ENCODE results near the gene NRTN. TPM values are rescaled to one million over a fixed set of nuclear protein-coding genes. Genes with fewer than 3 reads are reported as not detected.
A peak's percentile ranks its signal among the peaks of the same experiment; 100 is the strongest.
"Not testable (repeated sequence)": the region's sequence is repeated elsewhere in the genome, so short reads cannot be mapped to it uniquely, and the experiment has no call there.

NRTN gene
- total RNA-seq, 1 experiment from 2014 or later: 17.6 TPM

DNA sequence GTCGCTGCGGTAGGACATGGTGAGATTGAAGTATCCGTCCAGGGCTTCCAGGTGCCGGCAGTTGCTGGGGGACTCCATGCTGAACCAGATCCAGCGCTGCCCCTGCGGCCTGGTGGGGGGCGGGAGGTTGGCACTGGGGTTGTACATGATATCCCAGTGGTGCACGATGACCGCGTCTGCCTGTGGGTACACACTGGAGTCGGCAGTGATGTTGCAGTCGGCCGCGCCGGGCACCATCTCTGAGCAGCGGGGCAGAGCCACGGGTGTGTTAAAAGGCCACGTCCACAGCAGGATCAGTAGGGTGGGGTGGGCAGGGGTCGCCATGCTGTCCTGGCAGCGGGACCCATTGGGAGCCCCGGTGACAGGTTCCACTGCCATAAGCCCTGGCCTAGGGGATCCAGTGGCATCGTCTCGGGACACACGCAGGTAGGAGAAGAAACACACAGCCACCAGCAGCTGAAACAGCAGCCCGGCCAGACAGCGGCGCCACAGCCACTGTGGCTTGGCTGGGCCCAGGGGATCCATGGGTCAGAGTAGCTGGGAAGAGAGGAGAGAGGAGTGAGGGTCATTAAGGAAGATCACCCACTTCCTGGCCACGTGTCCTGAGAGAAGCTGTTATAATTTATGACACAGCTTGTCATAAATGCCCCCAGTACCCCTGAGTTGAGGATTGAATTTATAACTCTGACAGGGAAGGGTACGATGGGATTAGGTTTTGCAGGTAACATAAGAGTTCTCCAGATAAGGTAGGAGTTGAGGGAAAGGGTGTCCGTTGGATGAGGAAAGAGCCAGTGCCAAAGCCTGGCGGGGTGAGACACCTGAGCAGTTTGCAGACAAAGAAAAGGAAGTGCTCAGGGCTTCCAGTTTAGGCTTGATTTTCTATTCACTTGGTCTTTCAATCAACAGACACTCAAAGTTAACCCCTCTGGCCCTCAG is 62.6 kb downstream of the NRTN start:
- no peak overlapping the region for H3K4me3 ChIP-seq
- H3K9me3 ChIP-seq (replicated peaks): no peaks in the 10 kb centered on the region
- peaks cover 10% of the 10 kb centered on the region; the same call in 1 of the 2 replicates for H3K4me1 ChIP-seq (replicated peaks)
- DNase-seq (ENCODE audit: low read depth in 1 of 2, low spot score in 2 of 2): no peak
- H3K27me3 ChIP-seq (replicated peaks): no peaks in the 10 kb centered on the region
- H3K36me3 ChIP-seq: no peaks in the 10 kb centered on the region
- H3K27ac ChIP-seq: no peak overlapping the region

DNA sequence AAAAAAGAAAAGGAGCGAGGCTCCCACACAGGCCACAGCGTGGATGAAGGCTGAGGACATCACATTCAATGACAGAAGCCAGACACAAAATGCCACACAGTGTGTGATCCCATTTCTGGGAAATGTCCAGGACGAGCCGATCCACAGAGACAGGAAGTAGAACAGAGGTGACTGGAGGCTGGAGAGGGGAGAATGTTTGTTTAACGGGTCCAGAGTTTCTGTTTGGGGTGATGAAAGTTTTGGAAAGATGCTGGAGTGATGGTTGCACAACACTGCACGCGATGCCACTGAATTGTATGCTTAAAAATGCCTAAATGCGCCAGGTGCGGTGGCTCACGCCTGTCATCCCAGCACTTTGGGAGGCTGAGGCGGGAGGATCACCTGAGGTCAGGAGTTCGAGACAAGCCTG is 66.1 kb downstream of the NRTN start:
- peak in 1 of 2 experiments; percentile 40 for DNase-seq (ENCODE audit: low read depth in 1 of 2, low spot score in 2 of 2)
- peaks cover 29% of the 10 kb centered on the region for H3K4me1 ChIP-seq (replicated peaks)
- H3K4me3 ChIP-seq: no peak overlapping the region
- H3K27me3 ChIP-seq (replicated peaks): no peaks in the 10 kb centered on the region
- no peak overlapping the region for H3K27ac ChIP-seq
- no peaks in the 10 kb centered on the region for H3K36me3 ChIP-seq
- peaks cover 4% of the 10 kb centered on the region for H3K9me3 ChIP-seq (replicated peaks)

DNA sequence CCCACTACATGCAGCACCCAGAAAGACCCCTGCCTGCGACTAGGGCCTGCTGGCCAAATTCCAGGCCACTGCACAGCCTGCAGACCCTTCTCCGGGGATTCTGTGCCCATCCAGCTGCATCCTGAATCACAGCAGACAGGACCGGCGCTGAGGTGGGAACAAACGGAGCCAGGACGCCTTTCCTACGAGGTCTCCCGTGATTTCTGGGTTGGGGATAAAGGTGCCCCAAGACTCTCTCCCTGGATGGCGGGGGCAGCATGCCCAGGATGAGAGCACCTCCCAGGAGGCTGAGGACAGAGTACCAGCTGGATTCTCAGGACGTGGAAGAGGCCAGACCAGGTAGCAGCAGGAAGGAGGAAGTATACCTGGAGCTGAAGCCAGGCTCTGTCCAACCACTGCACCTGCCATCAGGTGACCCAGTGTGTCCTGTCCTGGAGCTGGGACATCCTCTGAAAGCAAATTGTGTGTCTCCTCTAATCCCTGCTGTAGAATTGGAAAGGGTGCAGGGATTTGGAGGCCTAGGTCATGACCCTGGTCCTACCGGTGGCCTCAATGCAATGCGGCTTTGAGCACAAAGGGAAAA is 68.8 kb downstream of the NRTN start:
- peak in 1 of 2 experiments; percentile 33 for DNase-seq (ENCODE audit: low read depth in 1 of 2, low spot score in 2 of 2)
- Histone ChIP-seq H3K4me1 (replicated peaks) (peaks cover 39% of the 10 kb centered on the region), H3K9me3 (replicated peaks) (peaks cover 4% of the 10 kb centered on the region), H3K27ac (no peak overlapping the region), H3K36me3 (no peaks in the 10 kb centered on the region), H3K27me3 (replicated peaks) (no peaks in the 10 kb centered on the region), H3K4me3 (no peak overlapping the region)

DNA sequence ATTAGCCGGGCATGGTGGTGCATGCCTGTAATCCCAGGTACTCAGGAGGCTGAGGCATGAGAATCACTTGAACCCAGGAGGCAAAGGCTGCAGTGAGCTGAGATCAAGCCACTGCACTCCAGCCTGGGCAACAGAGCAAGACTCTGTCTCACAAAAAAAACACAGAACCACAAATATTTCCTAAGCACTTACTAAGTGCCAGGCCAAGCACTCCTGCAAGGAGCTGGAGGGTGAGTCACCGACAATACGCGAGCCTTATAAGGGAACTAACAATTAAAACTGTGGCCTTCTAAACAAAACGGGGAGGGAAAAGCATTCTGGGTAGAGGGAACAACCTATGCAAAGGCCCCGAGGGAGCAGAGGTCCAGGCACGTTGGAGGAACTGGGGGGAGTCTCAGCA is 69.6 kb downstream of the NRTN start:
- H3K36me3 ChIP-seq; H3K27me3 ChIP-seq (replicated peaks); H3K4me3 ChIP-seq; H3K9me3 ChIP-seq (replicated peaks); H3K27ac ChIP-seq: not testable (repeated sequence)
- DNase-seq (ENCODE audit: low read depth in 1 of 2, low spot score in 2 of 2): peak; percentile 62 to 77
- H3K4me1 ChIP-seq (replicated peaks): peaks cover 47% of the 10 kb centered on the region

DNA sequence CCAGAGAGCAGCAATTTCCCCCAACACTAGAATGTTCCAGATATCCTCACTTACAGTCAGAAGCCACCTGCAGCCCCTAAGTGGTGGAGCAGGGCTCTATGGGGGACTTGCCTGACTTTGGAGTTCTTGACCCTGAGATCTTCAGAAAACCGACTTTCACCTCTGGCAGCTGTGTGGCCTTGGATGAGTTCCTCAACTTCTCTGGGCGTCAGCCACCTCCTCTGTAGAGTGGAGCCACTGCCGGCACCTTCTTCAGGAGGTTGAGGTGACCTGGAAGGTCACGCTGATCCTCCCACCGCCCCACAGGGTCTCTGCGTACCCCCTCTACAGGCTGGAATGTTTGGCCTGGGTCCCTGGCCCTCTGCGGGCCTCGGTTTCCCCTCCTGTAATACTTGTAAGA is 72.6 kb downstream of the NRTN start:
- Histone ChIP-seq H3K9me3 (replicated peaks) (peaks cover 4% of the 10 kb centered on the region), H3K36me3 (no peaks in the 10 kb centered on the region), H3K4me1 (replicated peaks) (peaks cover 61% of the 10 kb centered on the region), H3K27ac (no peak overlapping the region), H3K4me3 (no peak overlapping the region), H3K27me3 (replicated peaks) (no peaks in the 10 kb centered on the region)
- peak in 1 of 2 experiments; percentile 39 for DNase-seq (ENCODE audit: low read depth in 1 of 2, low spot score in 2 of 2)

DNA sequence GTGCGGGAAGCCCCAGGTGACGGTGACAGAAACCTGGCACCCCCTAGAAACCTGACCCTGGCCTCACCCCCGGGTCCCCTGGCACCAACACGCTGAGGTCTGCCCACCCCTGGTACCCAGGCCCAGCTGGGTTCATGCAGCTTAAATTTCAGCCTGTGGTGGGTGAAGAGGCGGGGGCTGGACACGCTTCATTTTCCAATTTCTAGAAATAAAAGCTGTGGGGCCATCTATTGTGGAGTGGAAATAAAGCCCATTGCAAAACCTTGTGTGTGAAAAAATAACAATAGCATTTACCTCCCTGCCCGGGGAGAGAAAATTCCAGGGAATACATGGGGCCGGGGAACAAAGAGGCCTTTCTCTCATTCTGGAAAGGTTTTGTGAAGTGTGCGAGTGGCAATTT is 73.0 kb downstream of the NRTN start:
- DNase-seq (ENCODE audit: low read depth in 1 of 2, low spot score in 2 of 2): no peak
- H3K9me3 ChIP-seq (replicated peaks): peaks cover 4% of the 10 kb centered on the region
- H3K4me3 ChIP-seq: no peak overlapping the region
- no peaks in the 10 kb centered on the region for H3K27me3 ChIP-seq (replicated peaks)
- H3K27ac ChIP-seq: no peak overlapping the region
- H3K4me1 ChIP-seq (replicated peaks): peaks cover 66% of the 10 kb centered on the region
- H3K36me3 ChIP-seq: no peaks in the 10 kb centered on the region

Other genes starting within 250 kb of the NRTN start
- gene TINCR, start 237.1 kb upstream of the NRTN start, total RNA-seq (2014; rRNA removed; shearing (Covaris generic)): not detected in 2 replicates
- 24.1 and 25.8 TPM in 2 replicates for gene SAFB2, start 182.3 kb upstream of the NRTN start, total RNA-seq (2014; rRNA removed; shearing (Covaris generic))
- gene SAFB, start 182.0 kb upstream of the NRTN start, total RNA-seq (2014; rRNA removed; shearing (Covaris generic)): 41.0 and 70.9 TPM in 2 replicates
- 48.9 and 58.3 TPM in 2 replicates for gene MICOS13, start 124.6 kb upstream of the NRTN start, total RNA-seq (2014; rRNA removed; shearing (Covaris generic))
- 2.1 and 5.2 TPM in 2 replicates for gene HSD11B1L, start 124.0 kb upstream of the NRTN start, total RNA-seq (2014; rRNA removed; shearing (Covaris generic))
- gene RPL36, start 114.8 kb upstream of the NRTN start, total RNA-seq (2014; rRNA removed; shearing (Covaris generic)): 527 and 600 TPM in 2 replicates
- gene LONP1, start 84.9 kb upstream of the NRTN start, total RNA-seq (2014; rRNA removed; shearing (Covaris generic)): 95.6 and 116 TPM in 2 replicates
- not detected in 2 replicates for gene CATSPERD, start 84.4 kb upstream of the NRTN start, total RNA-seq (2014; rRNA removed; shearing (Covaris generic))
- 0.76 and 2.0 TPM in 2 replicates for gene PRR22, start 20.3 kb upstream of the NRTN start, total RNA-seq (2014; rRNA removed; shearing (Covaris generic))
- gene DUS3L, start 13.9 kb upstream of the NRTN start, total RNA-seq (2014; rRNA removed; shearing (Covaris generic)): 35.6 and 52.5 TPM in 2 replicates
- not detected in 2 replicates for gene FUT6, start 34.6 kb downstream of the NRTN start, total RNA-seq (2014; rRNA removed; shearing (Covaris generic))
- not detected in 2 replicates for gene FUT3, start 46.4 kb downstream of the NRTN start, total RNA-seq (2014; rRNA removed; shearing (Covaris generic))
- not detected in 2 replicates for gene FUT5, start 65.5 kb downstream of the NRTN start, total RNA-seq (2014; rRNA removed; shearing (Covaris generic))
- 385 and 703 TPM in 2 replicates for gene NDUFA11, start 98.7 kb downstream of the NRTN start, total RNA-seq (2014; rRNA removed; shearing (Covaris generic))
- 1.9 and 3.2 TPM in 2 replicates for gene VMAC, start 99.8 kb downstream of the NRTN start, total RNA-seq (2014; rRNA removed; shearing (Covaris generic))
- gene CAPS, start 109.2 kb downstream of the NRTN start, total RNA-seq (2014; rRNA removed; shearing (Covaris generic)): 0.78 and 1.4 TPM in 2 replicates
- 81.2 and 88.1 TPM in 2 replicates for gene RANBP3, start 173.1 kb downstream of the NRTN start, total RNA-seq (2014; rRNA removed; shearing (Covaris generic))

All from SJSA1 (cell line).